GM10847 (cell line): Measurements from ENCODE around the gene TMEM204.

Source experiments
- POLR2A ChIP-seq: IDR thresholded peaks from 2 replicates; pipeline ENCODE4 v1.6.1; 2011; ENCODE audit not compliant: insufficient read length; ENCODE audit errors: extremely low read depth

TMEM204 gene

DNA sequence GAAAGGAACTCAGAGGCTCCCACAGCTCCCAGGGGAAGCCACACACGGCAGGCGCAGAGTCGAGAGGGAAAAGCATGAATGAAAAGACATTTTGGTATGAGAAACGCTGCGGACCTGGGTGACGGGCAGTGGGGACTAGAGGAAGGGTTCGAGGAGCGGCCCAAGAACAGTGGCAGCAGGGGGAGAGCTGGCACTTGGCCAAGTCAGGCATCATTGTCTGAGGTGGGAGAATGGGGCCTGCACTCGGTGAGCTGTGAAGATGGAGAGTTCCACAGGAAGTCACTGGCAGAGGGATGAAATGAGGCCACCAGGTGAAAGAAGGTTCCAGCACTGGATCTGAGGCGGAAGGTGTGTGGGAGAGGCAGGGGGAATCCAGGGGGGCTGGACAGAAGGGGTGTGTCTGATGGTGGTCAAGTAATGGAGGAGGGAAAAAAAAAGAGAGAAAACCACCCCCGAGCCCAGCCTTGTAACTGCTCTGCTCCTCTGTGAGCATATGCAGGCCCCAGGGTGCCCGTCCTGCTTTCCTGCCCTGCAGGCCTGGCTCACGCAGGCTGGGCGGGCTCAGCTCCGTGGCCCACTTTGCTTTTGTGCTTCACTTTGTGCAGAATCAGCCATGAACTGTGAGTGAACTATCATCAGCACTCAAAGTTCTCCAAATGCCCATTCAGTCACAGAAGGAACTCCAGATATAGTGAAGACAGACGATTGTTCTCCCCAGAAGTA, 31.8 kb downstream of the TMEM204 start:
- TF ChIP-seq POLR2A = no peak

DNA sequence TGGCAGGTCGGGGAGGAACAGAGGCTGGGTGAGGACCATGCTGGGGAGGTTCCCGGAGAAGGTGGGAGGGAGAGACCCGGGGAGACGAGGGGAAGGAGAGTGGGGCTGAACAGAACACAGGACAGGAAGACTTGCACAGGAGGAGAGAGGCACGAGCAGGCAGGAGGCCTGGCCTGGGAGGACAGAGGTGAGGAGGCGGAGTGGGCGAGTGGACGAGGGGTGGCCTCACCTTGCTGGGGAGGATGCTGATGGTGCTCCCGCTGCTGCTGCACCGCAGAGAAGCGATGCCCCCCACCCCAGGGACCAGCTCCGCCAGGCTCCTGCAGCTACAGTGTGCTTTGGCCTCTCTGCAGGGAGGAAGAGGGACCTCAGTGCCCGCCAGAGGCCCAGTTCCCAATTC, 34.5 kb downstream of the TMEM204 start:
- TF ChIP-seq POLR2A = no peak

DNA sequence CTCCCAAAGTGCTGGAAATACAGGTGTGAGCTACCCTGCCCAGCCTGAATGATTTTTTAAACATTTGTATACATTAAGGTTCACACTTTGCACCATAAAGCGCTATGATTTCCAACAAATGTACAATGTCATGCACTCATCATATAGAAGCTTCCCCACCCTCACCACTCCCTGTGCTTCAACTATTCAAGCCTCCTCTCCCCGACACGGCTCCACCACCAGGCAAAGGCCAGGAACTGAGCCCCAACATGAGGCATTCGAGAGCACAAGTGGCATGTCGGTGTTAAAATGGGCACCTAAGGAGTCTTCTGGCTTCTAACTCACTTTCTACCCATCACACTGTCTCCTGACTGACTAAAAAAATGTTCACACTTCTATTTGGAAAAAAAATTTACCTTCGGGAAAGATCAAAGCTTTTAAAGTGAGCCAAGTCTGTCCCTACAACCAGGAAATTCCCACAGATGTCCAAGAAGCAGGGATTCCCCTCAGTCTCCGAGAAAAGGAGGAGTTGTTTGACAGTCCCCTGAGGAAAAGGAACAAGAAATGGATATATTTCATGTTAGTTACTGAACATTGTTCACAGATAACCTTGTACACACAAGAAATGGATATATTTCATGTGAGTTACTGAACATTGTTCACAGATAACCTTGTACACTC, 37.7 kb downstream of the TMEM204 start:
- TF ChIP-seq POLR2A = no peak

DNA sequence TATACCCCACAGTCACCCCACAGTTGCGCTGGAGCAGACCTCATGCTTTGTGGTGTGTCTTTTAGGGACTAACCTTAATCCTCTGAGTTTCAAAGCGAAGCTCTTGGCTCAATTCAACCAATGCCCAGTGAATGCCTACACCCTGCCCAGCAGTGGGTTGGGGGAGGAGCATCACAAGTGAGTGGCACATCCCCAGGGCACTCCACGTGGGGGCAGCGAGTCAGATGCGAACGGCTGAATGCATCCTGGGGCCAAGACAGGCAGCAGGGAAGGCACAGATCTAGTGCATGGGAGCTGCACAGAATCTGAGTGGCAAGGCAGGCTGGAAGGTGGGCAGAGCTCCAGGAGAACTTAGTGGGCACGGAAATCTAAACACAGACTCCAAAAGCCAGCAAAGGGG, 39.2 kb downstream of the TMEM204 start:
- TF ChIP-seq POLR2A = no peak

DNA sequence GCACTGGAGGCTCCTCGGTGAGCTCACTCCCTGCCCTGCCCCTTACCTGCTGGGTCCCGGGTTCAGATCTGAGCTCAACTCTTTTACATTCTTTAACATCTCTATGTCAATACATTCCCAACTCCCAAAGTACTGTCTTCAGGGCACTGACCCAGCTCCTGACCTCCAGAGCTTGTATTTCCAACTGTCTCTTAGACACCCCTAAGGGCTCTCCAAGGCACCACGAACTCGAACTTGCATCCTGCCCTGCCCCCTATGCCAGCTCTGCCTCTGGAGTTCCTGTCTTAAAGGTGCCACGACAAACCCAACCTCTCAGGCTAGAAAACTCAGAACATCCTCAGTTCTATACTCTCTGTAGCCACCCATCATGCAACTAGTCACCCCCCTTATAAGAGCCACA, 39.8 kb downstream of the TMEM204 start:
- TF ChIP-seq POLR2A = no peak

DNA sequence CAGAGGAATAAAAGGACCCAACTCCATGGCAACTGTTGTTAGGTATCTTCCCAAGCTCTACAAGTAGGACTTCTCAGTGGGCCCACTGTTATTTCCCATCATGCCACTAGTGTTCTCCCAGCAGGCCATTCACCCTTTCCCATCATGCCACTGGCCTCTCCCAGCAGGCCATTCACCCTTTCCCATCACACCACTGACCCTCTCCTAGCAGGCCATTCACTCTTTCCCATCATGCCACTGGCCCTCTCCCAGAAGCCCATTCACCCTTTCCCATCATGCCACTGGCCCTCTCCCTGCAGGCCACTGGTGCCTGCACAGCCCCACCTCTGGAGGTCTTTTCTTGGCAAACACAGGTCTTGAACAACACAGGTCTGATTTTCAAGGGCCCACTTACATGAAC, 42.1 kb downstream of the TMEM204 start:
- no peak for TF ChIP-seq POLR2A

DNA sequence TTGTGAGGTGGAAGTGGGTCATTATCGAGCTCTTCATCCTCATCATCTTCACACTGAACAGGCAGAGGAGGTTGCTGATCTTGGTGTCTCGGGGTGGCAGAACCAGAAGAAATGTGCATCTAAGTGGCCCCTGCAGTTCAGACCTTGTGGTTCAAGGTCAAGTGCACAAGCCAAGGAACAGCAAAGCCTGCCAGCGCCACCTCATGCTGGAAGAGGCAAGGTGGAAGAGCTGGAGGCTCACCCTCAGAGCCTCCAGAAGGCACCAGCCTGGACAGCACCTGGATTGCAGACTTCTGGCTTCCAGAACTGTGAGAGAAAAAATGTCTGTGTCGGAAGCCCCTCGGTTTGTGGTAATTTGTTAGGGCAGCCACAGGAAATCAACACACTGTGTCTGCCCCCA, 45.7 kb downstream of the TMEM204 start:
- no peak for TF ChIP-seq POLR2A

DNA sequence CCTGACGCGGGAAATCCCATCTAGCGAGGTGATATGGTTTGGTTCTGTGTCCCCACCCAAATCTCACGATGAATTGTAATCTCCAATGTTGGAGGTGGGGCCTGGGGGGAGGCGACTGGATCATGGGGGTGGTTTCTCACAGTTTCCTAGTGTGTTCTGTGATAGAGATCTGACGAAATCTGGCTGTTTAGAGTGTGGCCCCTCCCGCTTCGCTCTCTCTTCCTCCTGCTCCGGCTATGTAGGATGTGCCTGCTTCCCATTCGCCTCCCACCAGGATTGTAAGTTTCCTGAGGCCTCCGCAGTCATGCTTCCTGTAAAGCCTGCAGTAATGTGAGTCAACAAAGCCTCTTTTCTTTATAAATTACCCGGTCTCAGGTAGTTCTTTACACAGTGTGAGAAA, 46.8 kb downstream of the TMEM204 start:
- no peak for TF ChIP-seq POLR2A

DNA sequence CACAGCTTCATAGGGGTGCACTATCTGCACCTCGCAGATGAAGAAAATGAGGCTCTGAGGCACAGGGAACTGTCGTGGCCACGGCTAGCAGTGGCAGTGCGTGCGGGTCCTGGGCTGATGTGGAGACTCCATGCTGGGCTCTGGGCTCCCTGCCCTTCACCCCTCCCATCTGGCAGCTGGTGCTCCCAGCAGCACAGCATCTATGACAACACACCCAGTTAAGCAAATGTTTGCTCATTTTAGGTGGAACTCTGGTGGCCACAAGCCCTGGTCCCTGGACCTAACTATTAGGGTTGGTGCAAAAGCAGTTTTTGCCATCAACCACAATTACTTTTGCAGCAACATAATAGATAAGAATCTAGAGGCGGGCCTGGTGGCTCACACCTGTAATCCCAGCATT, 47.5 kb downstream of the TMEM204 start:
- no peak for TF ChIP-seq POLR2A

DNA sequence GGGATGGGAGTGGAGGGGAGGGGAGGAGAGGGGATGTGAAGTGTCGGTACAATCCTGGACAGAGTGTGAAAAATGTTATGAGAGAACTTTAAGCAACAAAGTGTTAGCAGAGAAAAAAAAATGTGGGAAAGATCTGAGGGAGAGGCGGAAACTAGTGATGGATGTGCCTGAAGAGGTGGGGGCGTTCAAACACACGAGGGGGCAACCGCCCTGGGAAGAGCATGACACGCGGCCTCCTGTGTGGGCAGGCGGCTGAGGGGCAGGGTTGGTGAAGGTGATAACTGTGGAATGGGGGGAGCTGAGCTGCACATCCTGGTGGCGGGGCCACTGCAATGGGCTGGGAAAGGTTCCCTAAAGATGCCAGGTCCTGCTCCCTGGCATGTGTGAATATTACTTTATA, 48.3 kb downstream of the TMEM204 start:
- no peak for TF ChIP-seq POLR2A

DNA sequence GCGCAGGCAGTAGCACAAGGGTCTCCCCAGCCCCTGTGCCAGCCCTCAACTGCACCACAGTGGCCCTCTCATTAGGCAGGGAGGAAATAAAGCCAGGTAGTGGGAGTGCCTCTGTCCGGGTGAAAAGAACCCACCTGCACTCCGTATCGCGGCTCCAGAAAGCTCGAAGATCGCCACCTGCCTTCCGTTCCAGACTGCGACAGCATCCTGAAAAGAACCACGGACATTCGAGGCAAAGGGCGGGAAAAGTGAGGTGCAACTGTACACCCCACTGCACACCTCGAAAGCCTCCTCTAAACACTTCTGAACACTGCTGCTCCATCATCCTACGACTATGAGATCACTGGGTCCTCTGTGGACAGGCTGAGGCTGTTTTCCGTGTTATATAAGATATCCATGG, 49.7 kb downstream of the TMEM204 start:
- no peak for TF ChIP-seq POLR2A

DNA sequence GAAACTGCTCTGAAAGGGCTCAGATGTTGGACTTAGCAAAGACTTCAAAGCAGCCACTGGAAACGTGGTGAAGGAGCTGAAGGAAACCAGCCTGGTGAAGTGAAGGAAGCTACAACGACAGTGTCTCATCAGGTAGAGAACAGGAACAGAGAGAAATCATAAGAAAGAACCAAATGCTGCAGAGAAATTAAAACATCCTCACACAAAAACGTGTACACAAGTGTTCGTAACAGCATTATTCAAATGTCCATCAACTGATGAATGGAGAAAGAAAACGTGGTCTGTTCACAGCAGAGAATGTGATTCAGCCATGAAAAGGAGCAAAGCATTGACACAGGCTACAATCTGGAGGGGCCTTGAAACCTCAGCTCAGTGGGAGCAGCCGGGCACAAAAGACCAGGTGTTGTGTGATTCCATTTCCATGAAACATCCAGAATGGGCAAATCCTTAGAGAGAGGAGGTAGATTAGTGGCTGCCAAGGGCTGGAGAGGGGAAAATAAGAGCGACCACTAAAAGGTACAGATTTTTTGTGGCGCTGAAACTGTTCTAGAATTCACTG, 51.5 kb downstream of the TMEM204 start:
- no peak for TF ChIP-seq POLR2A

DNA sequence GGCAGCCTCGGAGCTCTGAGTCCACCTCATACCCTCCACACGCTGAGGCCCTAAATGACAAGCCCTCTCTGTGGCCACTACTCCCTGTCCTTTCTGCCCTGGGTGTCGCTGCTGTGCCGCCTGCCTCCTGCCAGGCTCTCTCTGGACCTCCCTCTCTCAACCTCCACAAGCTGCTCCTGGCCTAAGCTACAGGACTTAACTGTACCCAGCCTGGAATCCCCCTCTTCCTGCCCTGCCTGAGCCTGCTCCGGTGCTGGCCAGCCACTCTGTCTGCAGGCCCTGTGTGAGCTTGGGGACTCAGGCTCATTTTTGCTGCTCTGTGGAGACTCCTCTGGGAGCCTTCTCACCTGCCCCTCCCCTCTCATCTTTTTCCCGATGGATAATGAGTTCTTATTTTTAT, 56.9 kb downstream of the TMEM204 start:
- no peak for TF ChIP-seq POLR2A

DNA sequence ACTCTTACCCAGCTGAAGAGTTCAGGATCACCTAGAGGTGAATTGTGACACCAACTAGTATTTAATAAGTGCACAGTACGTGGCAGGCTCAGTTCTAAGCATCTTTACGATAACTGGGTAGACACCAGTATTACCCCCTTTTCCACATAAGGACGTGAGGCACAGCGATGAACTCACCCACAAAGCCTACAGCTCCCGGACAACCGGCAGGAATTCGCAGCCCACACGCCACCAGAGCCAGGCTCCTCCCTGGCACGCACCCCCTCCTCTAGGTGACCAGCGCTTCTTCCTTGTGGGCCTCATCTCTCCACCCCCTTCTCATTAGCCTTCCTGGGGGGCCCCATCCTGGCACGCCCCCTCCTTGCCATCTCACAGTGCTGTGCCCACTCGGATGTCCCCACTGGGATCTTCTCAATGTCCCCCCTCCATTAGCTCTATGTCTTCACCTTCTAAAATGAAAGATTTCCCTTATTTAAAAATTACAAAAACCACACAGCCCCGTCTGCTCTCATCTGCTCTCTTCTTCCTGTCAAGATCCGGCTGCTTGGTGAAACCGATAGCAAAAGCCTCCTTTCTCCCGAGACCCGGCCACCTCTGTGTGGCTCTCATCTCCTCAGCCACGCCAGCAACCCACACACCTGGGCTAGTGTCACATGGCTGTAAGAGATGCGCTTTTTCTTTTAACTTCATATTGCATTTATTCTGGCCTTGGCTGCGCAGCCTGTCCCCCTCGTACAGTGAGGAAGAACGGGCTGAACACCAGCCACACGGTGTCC, 57.7 kb downstream of the TMEM204 start:
- TF ChIP-seq POLR2A = no peak

DNA sequence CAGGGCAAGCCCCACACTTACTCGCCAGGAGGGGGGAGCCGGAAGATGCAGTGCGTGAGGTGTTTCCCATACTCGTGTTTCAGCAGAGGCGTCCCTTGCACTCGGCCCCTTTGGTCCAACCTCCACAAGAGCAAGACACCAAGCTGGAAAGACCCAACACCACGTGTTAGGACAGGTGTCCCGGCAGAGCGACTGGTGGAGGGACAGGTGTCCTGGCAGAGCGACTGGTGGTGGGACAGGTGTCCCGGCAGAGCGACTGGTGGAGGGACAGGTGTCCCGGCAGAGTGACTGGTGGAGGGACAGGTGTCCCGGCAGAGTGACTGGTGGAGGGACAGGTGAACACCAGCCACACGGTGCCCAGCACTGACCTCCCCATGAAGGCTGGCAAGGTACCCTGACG, 59.0 kb downstream of the TMEM204 start:
- no peak for TF ChIP-seq POLR2A

DNA sequence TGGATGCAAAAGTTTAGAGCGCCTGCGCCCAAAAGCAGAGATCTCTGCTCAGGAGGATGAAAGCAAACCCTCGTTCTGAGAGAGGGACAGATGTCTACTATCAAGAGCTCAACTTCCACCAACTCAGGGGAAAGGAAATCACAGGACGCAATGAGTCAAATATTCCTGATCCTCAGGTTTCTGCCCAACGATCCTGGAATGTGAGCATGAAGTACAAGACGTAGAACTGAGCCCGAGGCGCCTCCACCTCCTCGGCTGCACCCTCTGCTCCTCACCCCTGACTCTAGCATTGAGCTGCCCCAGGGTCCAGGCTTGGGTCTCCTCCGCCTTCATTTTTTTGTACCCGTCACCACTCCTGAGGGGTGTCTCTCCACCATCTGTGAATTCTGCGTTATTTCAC, 63.0 kb downstream of the TMEM204 start:
- no peak for TF ChIP-seq POLR2A
